HG03460 (cell line): ENCODE measurements around the gene TCF7.

Experiments used
- ATAC-seq: cut with Tn5 transposase; IDR thresholded peaks from one replicate; pipeline ENCODE4 v1.9.1; 2021; ENCODE audit not compliant: unreplicated experiment

The TCF7 gene

DNA sequence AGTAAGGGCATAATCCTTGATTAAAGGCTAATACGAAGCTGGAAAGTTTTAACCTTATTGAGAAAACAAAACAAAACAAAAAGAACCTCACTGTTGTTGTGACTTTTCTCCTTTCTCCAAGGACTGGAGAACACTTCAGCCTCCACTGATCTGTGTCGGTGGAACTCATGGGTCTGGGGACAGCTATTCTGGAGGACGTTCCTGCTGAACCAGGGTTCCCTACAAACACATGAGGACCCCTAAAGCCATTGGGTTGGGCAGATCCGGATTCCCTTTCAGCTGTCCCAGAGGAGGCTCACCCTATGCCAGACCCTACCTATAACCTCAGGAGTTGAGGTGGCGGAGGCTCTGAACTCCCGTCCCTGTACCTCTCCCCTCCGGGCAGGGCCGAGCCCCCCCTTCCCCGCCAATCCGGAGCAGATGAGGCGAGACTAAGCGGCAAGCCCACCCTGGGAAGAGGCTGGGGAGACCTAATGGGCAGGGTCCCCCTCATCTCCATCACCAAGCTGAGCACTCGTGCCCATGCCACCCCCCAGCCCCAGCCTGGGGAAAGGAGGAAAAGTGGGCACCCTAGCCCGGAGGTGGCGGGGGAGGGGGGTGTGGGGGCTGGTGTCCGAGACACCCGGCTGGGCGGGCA is 1.6 kb upstream of the TCF7 start:
- no peak for ATAC-seq

GRCh38 chr5:134113363-134113889 is 1.1 kb upstream of the TCF7 start:
- ATAC-seq, result no peak

GRCh38 chr5:134114886-134115805 is 665 bp downstream of the TCF7 start:
- no peak for ATAC-seq

DNA sequence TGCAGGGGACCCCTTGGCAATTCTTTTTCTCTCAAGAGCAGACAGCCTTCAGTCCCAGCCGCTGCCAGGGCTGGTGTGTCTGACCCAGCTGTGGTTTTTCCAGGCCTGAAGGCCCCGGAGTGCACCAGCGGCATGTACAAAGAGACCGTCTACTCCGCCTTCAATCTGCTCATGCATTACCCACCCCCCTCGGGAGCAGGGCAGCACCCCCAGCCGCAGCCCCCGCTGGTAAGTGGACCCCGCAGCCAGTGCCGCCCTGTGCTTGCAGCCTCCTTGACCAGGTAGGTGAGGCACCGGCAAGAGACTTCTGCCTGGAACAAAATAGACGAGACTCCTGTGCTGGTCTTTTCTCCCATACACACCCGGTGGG is 1.3 kb downstream of the TCF7 start:
- no peak for ATAC-seq

DNA sequence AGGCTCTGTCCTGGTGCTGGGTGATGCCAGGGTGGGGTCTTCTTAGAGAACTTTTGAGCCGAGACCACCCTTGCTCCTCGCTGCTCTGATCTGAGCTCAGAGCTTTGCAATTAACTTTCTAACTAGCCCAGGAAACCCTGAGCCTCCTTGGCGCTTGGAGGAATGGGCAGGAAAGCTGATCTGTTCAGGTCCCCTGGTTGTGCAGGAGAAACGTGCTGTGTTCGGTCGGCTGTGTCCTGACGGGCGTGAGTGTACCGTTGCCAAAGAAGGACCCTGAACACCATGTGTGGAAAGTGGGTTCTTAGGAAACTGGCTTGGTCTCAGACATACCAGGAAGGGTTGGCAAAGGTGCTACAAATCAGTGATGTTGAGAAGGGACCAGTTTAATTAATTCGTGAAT is 1.8 kb downstream of the TCF7 start:
- no peak for ATAC-seq

- no peak for ATAC-seq
Measured at GRCh38 chr5:134116789-134117761, 2.6 kb downstream of the TCF7 start.

- ATAC-seq, result no peak
Measured at GRCh38 chr5:134118212-134118835, 3.8 kb downstream of the TCF7 start.

DNA sequence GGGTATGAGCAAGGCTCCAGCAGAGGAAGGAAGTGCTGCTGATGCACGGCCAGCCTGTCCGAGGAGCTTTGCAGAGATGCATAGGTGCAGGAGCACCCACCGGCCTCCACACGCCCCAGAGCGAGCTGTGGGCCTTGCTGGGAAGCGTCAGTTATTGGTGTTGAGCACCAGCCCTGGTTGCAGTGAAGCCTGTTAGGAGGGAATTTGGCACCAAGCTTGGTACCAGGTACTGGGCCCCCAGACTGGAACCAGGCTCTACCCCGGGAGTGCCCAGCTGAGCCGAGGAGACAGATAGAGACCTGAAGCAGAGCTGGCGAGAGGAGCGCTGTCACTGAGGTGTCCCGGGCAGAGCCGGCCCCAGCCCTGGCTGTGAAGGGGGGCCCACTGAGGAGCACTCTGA is 5.2 kb downstream of the TCF7 start:
- no peak for ATAC-seq

- no peak for ATAC-seq
Measured at GRCh38 chr5:134120386-134121138, 6.1 kb downstream of the TCF7 start.

GRCh38 chr5:134122530-134122929 is 8.0 kb downstream of the TCF7 start:
- no peak for ATAC-seq

DNA sequence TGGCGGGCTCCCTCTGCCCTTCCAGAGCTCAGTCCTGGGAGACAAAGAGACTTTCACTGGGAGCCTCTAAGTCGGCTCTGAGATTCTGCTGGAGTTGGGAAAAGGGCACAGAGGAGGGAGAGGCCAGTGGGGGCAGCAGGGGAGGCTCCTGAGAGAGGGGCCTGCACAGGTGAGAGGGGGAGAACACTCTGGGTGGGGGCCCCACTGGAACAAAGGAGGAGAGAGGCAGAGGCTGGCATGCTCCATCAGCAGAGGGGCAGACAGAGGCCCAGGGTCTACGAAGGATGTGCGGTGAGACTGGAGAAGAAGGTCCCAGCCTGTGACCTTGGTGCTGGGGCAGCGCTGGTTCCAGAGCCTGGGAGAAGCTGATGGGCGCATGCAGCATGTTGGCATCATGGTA is 8.9 kb downstream of the TCF7 start:
- no peak for ATAC-seq

GRCh38 chr5:134124289-134125038 is 10.0 kb downstream of the TCF7 start:
- ATAC-seq, result no peak

GRCh38 chr5:134125039-134126015 is 10.8 kb downstream of the TCF7 start:
- ATAC-seq, result no peak

GRCh38 chr5:134127376-134127861 is 12.9 kb downstream of the TCF7 start:
- ATAC-seq, result no peak

GRCh38 chr5:134127988-134128647 is 13.6 kb downstream of the TCF7 start:
- ATAC-seq, result no peak

- ATAC-seq, result no peak
Measured at GRCh38 chr5:134128648-134128995, 14.1 kb downstream of the TCF7 start.
